ENCODE results near the gene GUCY1A1.

Gene GUCY1A1

DNA sequence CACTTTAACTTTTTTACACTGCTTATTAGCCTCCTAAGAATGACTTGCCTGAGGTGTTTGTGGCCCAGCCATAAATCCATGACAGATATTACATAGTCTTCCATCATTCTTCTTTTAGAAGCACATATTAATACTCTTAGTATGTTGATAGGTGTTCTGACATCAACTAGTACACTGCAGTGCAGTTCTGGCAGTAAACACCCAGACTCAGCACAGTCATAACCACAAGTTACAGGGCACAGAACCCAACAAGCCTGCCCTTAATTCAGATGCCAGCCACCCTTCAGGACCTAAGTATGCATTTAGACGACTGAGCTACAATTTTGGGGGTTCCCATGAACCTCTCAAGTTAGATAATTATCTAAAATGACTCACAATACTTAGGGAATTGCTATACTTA, 55.7 kb downstream of the GUCY1A1 start:
- in situ Hi-C loops (cut with HindIII; ENCODE audit: low sequenced_read_pairs) = no loop called here
- H3K4me3 ChIP-seq (ENCODE audit: low read depth, low read length) = no peak overlapping the region
- DNase-seq (ENCODE audit: low read depth, low spot score) = no peak
- TF ChIP-seq, protein P1, sequence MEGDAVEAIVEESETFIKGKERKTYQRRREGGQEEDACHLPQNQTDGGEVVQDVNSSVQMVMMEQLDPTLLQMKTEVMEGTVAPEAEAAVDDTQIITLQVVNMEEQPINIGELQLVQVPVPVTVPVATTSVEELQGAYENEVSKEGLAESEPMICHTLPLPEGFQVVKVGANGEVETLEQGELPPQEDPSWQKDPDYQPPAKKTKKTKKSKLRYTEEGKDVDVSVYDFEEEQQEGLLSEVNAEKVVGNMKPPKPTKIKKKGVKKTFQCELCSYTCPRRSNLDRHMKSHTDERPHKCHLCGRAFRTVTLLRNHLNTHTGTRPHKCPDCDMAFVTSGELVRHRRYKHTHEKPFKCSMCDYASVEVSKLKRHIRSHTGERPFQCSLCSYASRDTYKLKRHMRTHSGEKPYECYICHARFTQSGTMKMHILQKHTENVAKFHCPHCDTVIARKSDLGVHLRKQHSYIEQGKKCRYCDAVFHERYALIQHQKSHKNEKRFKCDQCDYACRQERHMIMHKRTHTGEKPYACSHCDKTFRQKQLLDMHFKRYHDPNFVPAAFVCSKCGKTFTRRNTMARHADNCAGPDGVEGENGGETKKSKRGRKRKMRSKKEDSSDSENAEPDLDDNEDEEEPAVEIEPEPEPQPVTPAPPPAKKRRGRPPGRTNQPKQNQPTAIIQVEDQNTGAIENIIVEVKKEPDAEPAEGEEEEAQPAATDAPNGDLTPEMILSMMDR (IDR thresholded peaks at IDR 0.05; ENCODE audit: low read depth, low read length) = no peak

DNA sequence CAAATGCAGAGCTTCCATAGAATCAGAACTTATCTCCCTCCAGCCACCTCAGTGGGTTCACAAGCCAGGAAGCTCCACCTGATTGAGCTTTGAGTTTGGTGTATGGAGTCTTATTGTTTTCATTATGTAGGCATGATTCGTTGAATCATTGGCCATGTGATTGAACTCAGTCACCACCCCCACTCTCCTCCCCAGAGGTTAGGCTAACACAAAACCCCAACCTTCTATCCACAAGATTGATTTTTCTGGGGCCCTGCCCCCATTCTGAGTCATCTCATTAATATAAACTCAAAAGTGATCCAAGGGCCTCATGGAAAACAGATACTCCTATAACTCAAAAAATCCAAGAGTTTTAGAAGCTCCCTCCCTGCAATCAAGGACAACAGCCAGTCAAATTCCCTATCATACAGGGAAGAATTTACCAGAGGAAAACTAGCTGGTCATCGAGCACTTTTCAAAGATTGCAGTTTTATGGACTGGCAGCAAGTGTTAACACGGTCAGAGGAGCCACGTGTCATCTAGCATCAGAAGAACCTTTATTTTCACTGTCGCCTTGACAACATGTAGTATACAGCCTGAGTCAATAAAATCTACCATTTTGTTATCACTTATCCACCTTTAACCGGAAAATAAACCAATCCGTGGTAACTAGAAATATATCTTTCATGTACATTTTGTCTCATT, 56.3 kb downstream of the GUCY1A1 start:
- TF ChIP-seq, protein P1 (IDR thresholded peaks at IDR 0.05; ENCODE audit: low read depth, low read length) = no peak
- peak; percentile 23 for DNase-seq (ENCODE audit: low read depth, low spot score)
- H3K4me3 ChIP-seq (ENCODE audit: low read depth, low read length) = no peak overlapping the region
- in situ Hi-C loops (cut with HindIII; ENCODE audit: low sequenced_read_pairs) = no loop called here

DNA sequence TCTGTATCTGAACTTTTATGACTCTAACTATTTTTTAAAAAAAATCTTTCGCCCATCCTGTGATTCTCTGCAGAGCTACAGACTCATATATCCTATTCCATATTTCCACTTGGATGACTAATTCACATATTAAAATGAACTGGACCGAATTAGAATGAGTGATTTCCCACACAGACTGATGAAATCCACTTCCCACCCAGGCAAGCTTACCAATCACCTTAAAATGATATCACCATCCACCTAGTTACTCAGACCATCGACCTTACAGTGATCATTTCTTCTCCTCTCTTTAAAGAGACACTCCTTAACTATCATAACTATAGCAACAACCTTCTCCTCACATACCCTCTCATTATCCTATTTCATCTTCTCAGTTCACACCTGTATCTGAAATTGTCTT, 58.1 kb downstream of the GUCY1A1 start:
- no peak overlapping the region for H3K4me3 ChIP-seq (ENCODE audit: low read depth, low read length)
- TF ChIP-seq, protein P1 (IDR thresholded peaks at IDR 0.05; ENCODE audit: low read depth, low read length) = no peak
- in situ Hi-C loops (cut with HindIII; ENCODE audit: low sequenced_read_pairs) = no loop called here
- DNase-seq (ENCODE audit: low read depth, low spot score) = no peak

DNA sequence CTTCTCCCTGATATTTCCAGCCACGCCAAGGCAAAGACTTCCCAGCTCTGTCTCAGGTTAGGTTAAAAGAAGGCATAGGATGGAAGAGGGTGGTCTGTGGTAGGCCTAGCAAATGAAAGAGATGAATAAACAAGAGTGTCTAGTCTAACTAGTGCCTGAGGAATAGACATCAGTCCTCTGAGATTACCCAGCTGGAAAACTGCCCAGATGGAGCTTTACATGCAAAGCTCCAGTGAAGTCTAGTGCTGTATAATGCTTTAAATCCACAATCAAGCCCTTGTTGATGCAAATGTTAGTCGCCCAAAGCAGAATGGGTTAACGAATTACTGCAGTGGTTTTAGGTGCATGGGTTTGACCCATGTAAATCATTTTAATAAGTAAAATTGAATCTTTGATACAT, 67.4 kb downstream of the GUCY1A1 start:
- TF ChIP-seq, protein P1 (IDR thresholded peaks at IDR 0.05; ENCODE audit: low read depth, low read length) = no peak
- in situ Hi-C loops (cut with HindIII; ENCODE audit: low sequenced_read_pairs) = no loop called here
- no peak for DNase-seq (ENCODE audit: low read depth, low spot score)
- H3K4me3 ChIP-seq (ENCODE audit: low read depth, low read length) = no peak overlapping the region

DNA sequence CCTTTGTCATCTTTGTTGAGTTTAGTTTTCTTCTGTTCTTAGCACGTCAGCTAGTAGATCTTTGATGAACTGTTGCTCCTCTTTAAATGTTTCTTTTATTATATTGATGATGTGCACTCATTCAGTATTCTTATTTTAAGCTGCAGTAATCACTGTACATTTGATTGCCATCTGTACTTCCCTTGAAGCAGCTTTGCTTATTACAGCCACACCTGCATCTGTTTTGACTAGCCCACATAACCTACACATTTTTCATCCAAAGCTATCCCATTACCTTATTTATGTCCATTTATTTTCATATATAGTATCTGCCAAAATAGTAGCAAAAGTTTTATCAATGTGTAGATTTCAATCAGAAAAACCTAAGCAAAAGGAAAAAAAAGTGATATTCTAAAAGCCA, 68.3 kb downstream of the GUCY1A1 start:
- in situ Hi-C loops (cut with HindIII; ENCODE audit: low sequenced_read_pairs) = no loop called here
- TF ChIP-seq, protein P1 (IDR thresholded peaks at IDR 0.05; ENCODE audit: low read depth, low read length) = no peak
- H3K4me3 ChIP-seq (ENCODE audit: low read depth, low read length) = no peak overlapping the region
- DNase-seq (ENCODE audit: low read depth, low spot score) = no peak

DNA sequence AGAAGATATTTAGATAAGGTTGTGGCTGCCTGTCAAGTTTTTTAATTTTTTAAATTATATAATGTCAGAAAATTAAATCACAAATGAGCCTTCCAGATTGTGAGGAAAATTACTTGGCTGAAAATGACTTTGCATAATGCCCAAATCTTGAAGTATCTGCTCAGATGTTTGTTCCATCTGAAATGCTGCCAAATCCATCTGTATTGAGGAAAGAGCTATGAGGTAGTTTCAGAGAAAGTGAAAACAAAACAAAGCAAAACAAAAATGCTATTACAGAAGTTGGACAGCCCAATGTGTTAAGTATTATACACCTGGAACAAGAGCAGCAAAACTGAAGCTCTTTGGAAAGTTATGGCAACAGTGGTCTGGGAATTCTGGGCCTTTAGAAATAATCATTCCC, 68.8 kb downstream of the GUCY1A1 start:
- TF ChIP-seq, protein P1 (IDR thresholded peaks at IDR 0.05; ENCODE audit: low read depth, low read length) = no peak
- DNase-seq (ENCODE audit: low read depth, low spot score) = no peak
- in situ Hi-C loops (cut with HindIII; ENCODE audit: low sequenced_read_pairs) = no loop called here
- H3K4me3 ChIP-seq (ENCODE audit: low read depth, low read length) = no peak overlapping the region
